ENCODE measurements around the gene ULK4. TPM values are rescaled to one million over a fixed set of nuclear protein-coding genes. Genes with fewer than 3 reads are reported as not detected.
"Not testable (repeated sequence)": the region's sequence is repeated elsewhere in the genome, so short reads cannot be mapped to it uniquely, and the experiment has no call there.

Gene ULK4
- polyA plus RNA-seq, 4 donors = 1.1 to 2.8 (median 1.8) TPM

- H3K27me3 ChIP-seq (ENCODE audit: control insufficient read depth in 3 of 3, insufficient read depth in 3 of 3, low read length in 3 of 3); H3K4me3 ChIP-seq (ENCODE audit: low read depth in 1 of 3, low read length in 3 of 3); H3K36me3 ChIP-seq (ENCODE audit: control insufficient read depth in 3 of 3, insufficient read depth in 2 of 3, low read depth in 1 of 3, low read length in 3 of 3); H3K9me3 ChIP-seq (ENCODE audit: control insufficient read depth in 2 of 2, insufficient read depth in 1 of 2, low read depth in 1 of 2, low read length in 1 of 2); DNase-seq; H3K4me1 ChIP-seq (ENCODE audit: control insufficient read depth in 3 of 3, insufficient read depth in 2 of 3, low read depth in 1 of 3, low read length in 2 of 3); H3K27ac ChIP-seq (ENCODE audit: low read depth in 1 of 3, low read length in 2 of 3); FAIRE-seq: not testable (repeated sequence)
- WGBS, 3 donors = 95 to 97% (median 96%) methylated on average over 9 of the region's 9 CpGs
Measured at GRCh38 chr3:41877741-41878140, 84.2 kb downstream of the ULK4 start.

GRCh38 chr3:41874022-41874421 is 87.9 kb downstream of the ULK4 start:
- FAIRE-seq (no peak), DNase-seq (no peak)
- H3K27me3 ChIP-seq (ENCODE audit: control insufficient read depth in 3 of 3, insufficient read depth in 3 of 3, low read length in 3 of 3) = no peaks in the 10 kb centered on the region
- H3K4me3 ChIP-seq (ENCODE audit: low read depth in 1 of 3, low read length in 3 of 3) = no peak overlapping the region
- 84 to 93% (median 85%) methylated on average over 4 of the region's 4 CpGs for WGBS, 3 donors
- no peaks in the 10 kb centered on the region for H3K9me3 ChIP-seq (ENCODE audit: control insufficient read depth in 2 of 2, insufficient read depth in 1 of 2, low read depth in 1 of 2, low read length in 1 of 2)
- H3K4me1 ChIP-seq (ENCODE audit: control insufficient read depth in 3 of 3, insufficient read depth in 2 of 3, low read depth in 1 of 3, low read length in 2 of 3) = no peaks in the 10 kb centered on the region
- no peak overlapping the region for H3K27ac ChIP-seq (ENCODE audit: low read depth in 1 of 3, low read length in 2 of 3)
- H3K36me3 ChIP-seq (ENCODE audit: control insufficient read depth in 3 of 3, insufficient read depth in 2 of 3, low read depth in 1 of 3, low read length in 3 of 3) = no peaks in the 10 kb centered on the region

GRCh38 chr3:41872157-41872556 is 89.7 kb downstream of the ULK4 start:
- Histone ChIP-seq H3K27me3 (ENCODE audit: control insufficient read depth in 3 of 3, insufficient read depth in 3 of 3, low read length in 3 of 3) (no peaks in the 10 kb centered on the region), H3K36me3 (ENCODE audit: control insufficient read depth in 3 of 3, insufficient read depth in 2 of 3, low read depth in 1 of 3, low read length in 3 of 3) (no peaks in the 10 kb centered on the region), H3K4me3 (ENCODE audit: low read depth in 1 of 3, low read length in 3 of 3) (no peak overlapping the region), H3K4me1 (ENCODE audit: control insufficient read depth in 3 of 3, insufficient read depth in 2 of 3, low read depth in 1 of 3, low read length in 2 of 3) (no peaks in the 10 kb centered on the region), H3K27ac (ENCODE audit: low read depth in 1 of 3, low read length in 2 of 3) (no peak overlapping the region), H3K9me3 (ENCODE audit: control insufficient read depth in 2 of 2, insufficient read depth in 1 of 2, low read depth in 1 of 2, low read length in 1 of 2) (no peaks in the 10 kb centered on the region)
- FAIRE-seq = no peak
- WGBS, 3 donors = 69 to 76% (median 76%) methylated on average over 1 of the region's 1 CpG
- no peak for DNase-seq

GRCh38 chr3:41867533-41867932 is 94.4 kb downstream of the ULK4 start:
- FAIRE-seq = no peak
- WGBS, 3 donors = 82 to 97% (median 87%) methylated on average over 2 of the region's 2 CpGs
- no peaks in the 10 kb centered on the region for H3K4me1 ChIP-seq (ENCODE audit: control insufficient read depth in 3 of 3, insufficient read depth in 2 of 3, low read depth in 1 of 3, low read length in 2 of 3)

GRCh38 chr3:41866298-41866697 is 95.6 kb downstream of the ULK4 start:
- no peak overlapping the region for H3K27ac ChIP-seq (ENCODE audit: low read depth in 1 of 3, low read length in 2 of 3)
- 94 to 96% (median 94%) methylated on average over 6 of the region's 6 CpGs for WGBS, 3 donors
- no peaks in the 10 kb centered on the region for H3K36me3 ChIP-seq (ENCODE audit: control insufficient read depth in 3 of 3, insufficient read depth in 2 of 3, low read depth in 1 of 3, low read length in 3 of 3)
- no peaks in the 10 kb centered on the region for H3K9me3 ChIP-seq (ENCODE audit: control insufficient read depth in 2 of 2, insufficient read depth in 1 of 2, low read depth in 1 of 2, low read length in 1 of 2)
- no peak for DNase-seq
- H3K27me3 ChIP-seq (ENCODE audit: control insufficient read depth in 3 of 3, insufficient read depth in 3 of 3, low read length in 3 of 3) = no peaks in the 10 kb centered on the region
- no peak overlapping the region for H3K4me3 ChIP-seq (ENCODE audit: low read depth in 1 of 3, low read length in 3 of 3)
- H3K4me1 ChIP-seq (ENCODE audit: control insufficient read depth in 3 of 3, insufficient read depth in 2 of 3, low read depth in 1 of 3, low read length in 2 of 3) = no peaks in the 10 kb centered on the region
- FAIRE-seq = no peak

More at GRCh38 chr3:41867533-41867932, 94.4 kb downstream of the ULK4 start:
- H3K9me3 ChIP-seq (ENCODE audit: control insufficient read depth in 2 of 2, insufficient read depth in 1 of 2, low read depth in 1 of 2, low read length in 1 of 2) = no peaks in the 10 kb centered on the region
- H3K36me3 ChIP-seq (ENCODE audit: control insufficient read depth in 3 of 3, insufficient read depth in 2 of 3, low read depth in 1 of 3, low read length in 3 of 3) = no peaks in the 10 kb centered on the region
- H3K27me3 ChIP-seq (ENCODE audit: control insufficient read depth in 3 of 3, insufficient read depth in 3 of 3, low read length in 3 of 3) = no peaks in the 10 kb centered on the region
- no peak overlapping the region for H3K4me3 ChIP-seq (ENCODE audit: low read depth in 1 of 3, low read length in 3 of 3)
- DNase-seq = no peak
- no peak overlapping the region for H3K27ac ChIP-seq (ENCODE audit: low read depth in 1 of 3, low read length in 2 of 3)

GRCh38 chr3:41863024-41863423 is 98.9 kb downstream of the ULK4 start:
- no peaks in the 10 kb centered on the region for H3K4me1 ChIP-seq (ENCODE audit: control insufficient read depth in 3 of 3, insufficient read depth in 2 of 3, low read depth in 1 of 3, low read length in 2 of 3)
- no peak for FAIRE-seq
- no peaks in the 10 kb centered on the region for H3K36me3 ChIP-seq (ENCODE audit: control insufficient read depth in 3 of 3, insufficient read depth in 2 of 3, low read depth in 1 of 3, low read length in 3 of 3)
- peak in 1 of 2 donors; percentile 2 for DNase-seq
- peaks cover 0 to 1% (median 0%) of the 10 kb centered on the region in 3 donors for H3K27me3 ChIP-seq (ENCODE audit: control insufficient read depth in 3 of 3, insufficient read depth in 3 of 3, low read length in 3 of 3)
- H3K9me3 ChIP-seq (ENCODE audit: control insufficient read depth in 2 of 2, insufficient read depth in 1 of 2, low read depth in 1 of 2, low read length in 1 of 2) = no peaks in the 10 kb centered on the region
- 85 to 100% (median 95%) methylated on average over 1 of the region's 1 CpG for WGBS, 3 donors
- H3K27ac ChIP-seq (ENCODE audit: low read depth in 1 of 3, low read length in 2 of 3) = no peak overlapping the region
- H3K4me3 ChIP-seq (ENCODE audit: low read depth in 1 of 3, low read length in 3 of 3) = no peak overlapping the region

- not testable (repeated sequence) for H3K4me1 ChIP-seq (ENCODE audit: control insufficient read depth in 3 of 3, insufficient read depth in 2 of 3, low read depth in 1 of 3, low read length in 2 of 3); DNase-seq; H3K27ac ChIP-seq (ENCODE audit: low read depth in 1 of 3, low read length in 2 of 3); H3K36me3 ChIP-seq (ENCODE audit: control insufficient read depth in 3 of 3, insufficient read depth in 2 of 3, low read depth in 1 of 3, low read length in 3 of 3); H3K4me3 ChIP-seq (ENCODE audit: low read depth in 1 of 3, low read length in 3 of 3); H3K9me3 ChIP-seq (ENCODE audit: control insufficient read depth in 2 of 2, insufficient read depth in 1 of 2, low read depth in 1 of 2, low read length in 1 of 2); FAIRE-seq; H3K27me3 ChIP-seq (ENCODE audit: control insufficient read depth in 3 of 3, insufficient read depth in 3 of 3, low read length in 3 of 3)
- WGBS, 3 donors = 96 to 97% (median 97%) methylated on average over 2 of the region's 2 CpGs
Measured at GRCh38 chr3:41860489-41860888, 101.4 kb downstream of the ULK4 start.

- WGBS, 3 donors = 89 to 92% (median 92%) methylated on average over 6 of the region's 6 CpGs
- H3K9me3 ChIP-seq (ENCODE audit: control insufficient read depth in 2 of 2, insufficient read depth in 1 of 2, low read depth in 1 of 2, low read length in 1 of 2) = no peaks in the 10 kb centered on the region
- H3K4me3 ChIP-seq (ENCODE audit: low read depth in 1 of 3, low read length in 3 of 3) = no peak overlapping the region
- no peak overlapping the region for H3K27ac ChIP-seq (ENCODE audit: low read depth in 1 of 3, low read length in 2 of 3)
- no peaks in the 10 kb centered on the region for H3K36me3 ChIP-seq (ENCODE audit: control insufficient read depth in 3 of 3, insufficient read depth in 2 of 3, low read depth in 1 of 3, low read length in 3 of 3)
- peaks cover 0 to 2% (median 0%) of the 10 kb centered on the region in 3 donors for H3K27me3 ChIP-seq (ENCODE audit: control insufficient read depth in 3 of 3, insufficient read depth in 3 of 3, low read length in 3 of 3)
- DNase-seq = no peak
- FAIRE-seq = no peak
- no peaks in the 10 kb centered on the region for H3K4me1 ChIP-seq (ENCODE audit: control insufficient read depth in 3 of 3, insufficient read depth in 2 of 3, low read depth in 1 of 3, low read length in 2 of 3)
Measured at GRCh38 chr3:41854956-41855355, 106.9 kb downstream of the ULK4 start.

GRCh38 chr3:41853540-41854196 is 108.2 kb downstream of the ULK4 start:
- Histone ChIP-seq H3K27ac (ENCODE audit: low read depth in 1 of 3, low read length in 2 of 3) (no peak overlapping the region), H3K4me1 (ENCODE audit: control insufficient read depth in 3 of 3, insufficient read depth in 2 of 3, low read depth in 1 of 3, low read length in 2 of 3) (no peaks in the 10 kb centered on the region), H3K36me3 (ENCODE audit: control insufficient read depth in 3 of 3, insufficient read depth in 2 of 3, low read depth in 1 of 3, low read length in 3 of 3) (no peaks in the 10 kb centered on the region), H3K9me3 (ENCODE audit: control insufficient read depth in 2 of 2, insufficient read depth in 1 of 2, low read depth in 1 of 2, low read length in 1 of 2) (no peaks in the 10 kb centered on the region), H3K27me3 (ENCODE audit: control insufficient read depth in 3 of 3, insufficient read depth in 3 of 3, low read length in 3 of 3) (peaks cover 0 to 2% (median 0%) of the 10 kb centered on the region in 3 donors), H3K4me3 (ENCODE audit: low read depth in 1 of 3, low read length in 3 of 3) (no peak overlapping the region)
- no peak for DNase-seq
- WGBS, 3 donors = 68 to 69% (median 68%) methylated on average over 5 of the region's 5 CpGs
- no peak for FAIRE-seq
